HT1080 (cell line): ENCODE results near the gene PLGLB1. TPM values are rescaled to one million over a fixed set of nuclear protein-coding genes. Genes with fewer than 3 reads are reported as not detected.
"Not testable (repeated sequence)": the region's sequence is repeated elsewhere in the genome, so short reads cannot be mapped to it uniquely, and the experiment has no call there.

Experiments used
- DNase-seq: peaks from one replicate; pipeline ENCODE4 v3.0.0-alpha.2; 2015; ENCODE audit warnings: low read depth
- polyA plus RNA-seq, 2 experiments: library from polyadenylated mRNA; depleted of rRNA; stranded (reverse); fragments of >200 nt; gene quantifications; 2 replicates each; pipeline ENCODE4 v1.2.3, GENCODE V29; 2015
- small RNA-seq: library from RNA; depleted of rRNA; stranded (forward); fragments of <200 nt; gene quantifications from one replicate; pipeline ENCODE3, GENCODE V24; 2014
- total RNA-seq: library from RNA; depleted of rRNA; stranded (reverse); fragments of >200 nt; shearing (Covaris generic); gene quantifications from 2 replicates; pipeline ENCODE4 v1.2.3, GENCODE V29; 2014; rRNA removed

PLGLB1 gene
- total RNA-seq, result 0.17 TPM in 1 of 2 replicates, not detected in the other
- 0.22 TPM in 1 of 2 replicates, not detected in the other for polyA plus RNA-seq (2015; cell fraction: cytosol; rRNA removed)
- polyA plus RNA-seq (2015; cell fraction: nucleus; rRNA removed), result 0.24 and 1.6 TPM in 2 replicates

DNA sequence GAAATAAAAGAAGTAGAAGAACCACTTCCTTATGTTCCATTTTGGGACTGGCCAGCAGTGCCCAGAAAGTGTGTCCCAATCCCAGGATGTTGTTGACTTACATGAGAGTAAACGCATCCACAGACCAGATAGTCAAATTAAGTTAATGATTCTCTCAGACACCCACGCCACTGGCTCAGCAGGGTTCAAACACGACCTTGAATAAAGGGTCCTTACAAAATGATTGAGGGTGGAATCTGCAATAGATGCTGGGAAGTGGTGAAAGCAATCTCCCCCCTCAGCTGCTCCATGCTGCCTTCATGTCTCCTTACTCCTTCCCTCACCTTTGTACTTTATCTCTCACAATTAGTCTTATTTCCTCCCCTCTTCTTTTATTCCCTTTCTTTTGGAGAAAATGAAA, at the start of gene PLGLB1:
Gene PLGLB1, minus strand, starts transcription at position 101 of the 400 bp plus-strand sequence. Its CDS starts 61 bp downstream, at position 40.
- DNase-seq, result not testable (repeated sequence)

DNA sequence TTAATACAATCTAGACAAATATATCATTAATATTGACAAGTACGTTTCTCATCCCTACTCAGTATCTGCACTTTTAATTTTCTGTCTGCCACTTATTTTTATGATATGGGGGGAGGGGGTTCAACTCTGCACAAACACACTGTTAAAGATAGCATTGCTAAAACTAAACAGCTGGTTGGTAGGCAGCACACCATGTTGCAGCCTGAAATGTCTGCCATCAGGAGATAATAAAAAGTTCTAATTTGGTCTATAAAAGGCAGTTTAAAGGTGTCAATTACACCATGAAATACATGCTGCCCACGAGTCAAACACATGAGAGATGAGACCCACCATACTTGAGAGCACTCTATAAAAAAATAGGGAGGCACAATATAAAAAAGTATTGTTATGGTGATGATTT, 42.7 kb upstream of the PLGLB1 start:
- not testable (repeated sequence) for DNase-seq

DNA sequence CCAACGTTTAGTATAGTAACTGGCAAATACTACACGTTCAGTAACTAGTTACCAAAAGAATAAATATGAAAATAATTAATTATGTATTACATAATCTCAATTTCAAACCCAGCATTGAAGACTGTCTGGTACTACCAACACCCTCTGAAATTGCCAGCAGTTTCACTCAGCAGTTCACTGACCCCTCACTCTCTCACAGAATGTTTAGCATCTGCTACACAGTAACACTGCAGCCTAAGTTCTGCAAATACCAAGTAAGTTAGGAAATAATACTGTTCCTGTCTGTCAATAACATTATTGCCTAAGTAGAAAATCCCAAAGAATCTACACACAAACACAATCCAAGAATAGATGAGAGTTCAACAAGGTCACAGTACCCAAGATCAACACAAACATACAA, 41.8 kb upstream of the PLGLB1 start:
- DNase-seq, result not testable (repeated sequence)

DNA sequence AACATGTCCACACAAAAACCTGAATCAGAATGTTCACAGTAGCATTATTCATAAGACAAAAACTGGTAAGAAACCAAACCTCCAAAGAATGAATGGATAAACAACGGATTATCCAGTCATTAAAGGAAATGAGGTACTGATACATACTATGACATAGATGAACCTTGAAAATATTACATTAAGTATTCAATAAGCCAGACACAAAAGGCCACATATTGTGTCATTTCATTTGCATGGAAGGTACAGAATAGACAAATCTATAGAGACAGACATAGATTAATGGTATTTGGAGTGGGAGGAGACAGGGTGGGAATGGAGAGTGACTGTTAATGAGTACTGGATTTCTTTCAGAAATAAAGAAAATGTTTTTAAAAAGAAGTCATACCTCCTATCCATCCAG, 39.9 kb upstream of the PLGLB1 start:
- DNase-seq, result not testable (repeated sequence)

DNA sequence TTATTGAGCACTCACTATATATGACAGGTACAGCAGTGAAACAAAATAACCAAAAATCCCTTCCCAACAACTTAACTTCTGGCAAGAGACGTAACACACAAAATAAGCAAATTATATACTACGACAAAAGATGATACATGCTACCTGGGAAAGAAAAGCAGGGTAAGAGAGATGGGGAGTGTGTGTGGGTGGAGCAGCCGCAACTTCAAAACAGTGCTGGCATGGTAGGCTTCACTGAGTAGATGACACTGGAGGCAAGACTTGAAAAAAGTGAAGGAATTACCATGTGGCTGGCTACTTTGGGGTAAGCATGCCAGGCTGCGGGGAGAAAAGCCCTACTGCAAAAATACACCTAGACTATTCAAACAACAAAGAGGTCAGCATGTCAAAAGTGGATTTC, 36.0 kb upstream of the PLGLB1 start:
- not testable (repeated sequence) for DNase-seq

DNA sequence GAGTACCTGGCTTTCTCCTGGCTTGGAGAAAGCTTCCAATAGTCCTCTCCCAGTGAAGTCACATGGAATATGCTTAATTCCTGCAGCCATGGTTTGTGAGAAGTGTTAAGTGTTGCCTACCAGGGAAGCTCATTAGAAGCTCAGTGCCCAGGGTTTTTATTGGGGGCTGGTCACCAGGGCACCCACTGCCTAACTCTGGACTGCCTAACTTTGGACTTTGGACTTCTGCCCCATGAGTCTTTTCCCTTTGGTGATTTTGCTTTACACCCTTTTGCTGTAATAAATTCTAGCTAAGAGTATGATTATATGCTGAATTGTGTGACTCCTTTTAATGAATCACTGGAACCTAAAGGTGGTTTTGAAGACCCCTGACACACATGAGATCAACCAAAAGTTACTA, 35.2 kb upstream of the PLGLB1 start:
- not testable (repeated sequence) for DNase-seq

DNA sequence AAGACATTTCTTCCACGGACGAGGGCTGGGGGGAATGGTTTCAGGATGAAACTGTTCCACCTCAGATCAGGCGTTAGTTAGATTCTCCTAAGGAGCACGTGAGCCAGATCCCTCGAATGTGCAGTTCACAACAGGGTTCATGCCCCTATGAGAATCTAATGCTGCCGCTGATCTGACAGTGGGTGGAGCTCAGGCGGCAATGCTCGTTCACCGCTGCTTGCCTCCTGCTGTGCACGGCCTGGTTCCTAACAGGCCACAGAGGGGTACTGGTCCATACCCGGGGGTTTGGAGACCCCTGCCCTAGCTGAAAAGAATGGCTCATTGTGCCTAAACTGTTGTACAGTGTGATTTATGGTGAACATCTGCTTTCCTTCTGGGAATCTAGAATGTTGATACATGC, 34.8 kb upstream of the PLGLB1 start:
- DNase-seq, result not testable (repeated sequence)

DNA sequence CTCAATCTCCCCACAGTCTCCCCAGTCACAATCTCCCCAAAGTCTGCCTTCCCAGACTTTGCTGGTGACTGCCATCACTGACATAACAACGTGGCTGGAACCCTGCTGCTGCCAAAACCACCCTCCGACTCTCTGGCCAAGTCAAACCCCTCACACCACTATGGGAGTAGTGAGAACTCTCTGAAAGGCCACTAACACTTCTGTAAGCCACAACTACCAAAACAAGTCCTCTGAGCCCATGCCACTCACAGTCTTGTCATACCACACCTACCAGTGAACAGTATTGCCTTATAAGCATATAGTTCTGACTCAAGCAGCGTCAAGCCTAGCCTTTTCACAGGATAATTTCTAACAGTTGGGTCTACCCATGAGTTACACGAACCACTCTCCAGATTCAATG, 32.7 kb upstream of the PLGLB1 start:
- not testable (repeated sequence) for DNase-seq

DNA sequence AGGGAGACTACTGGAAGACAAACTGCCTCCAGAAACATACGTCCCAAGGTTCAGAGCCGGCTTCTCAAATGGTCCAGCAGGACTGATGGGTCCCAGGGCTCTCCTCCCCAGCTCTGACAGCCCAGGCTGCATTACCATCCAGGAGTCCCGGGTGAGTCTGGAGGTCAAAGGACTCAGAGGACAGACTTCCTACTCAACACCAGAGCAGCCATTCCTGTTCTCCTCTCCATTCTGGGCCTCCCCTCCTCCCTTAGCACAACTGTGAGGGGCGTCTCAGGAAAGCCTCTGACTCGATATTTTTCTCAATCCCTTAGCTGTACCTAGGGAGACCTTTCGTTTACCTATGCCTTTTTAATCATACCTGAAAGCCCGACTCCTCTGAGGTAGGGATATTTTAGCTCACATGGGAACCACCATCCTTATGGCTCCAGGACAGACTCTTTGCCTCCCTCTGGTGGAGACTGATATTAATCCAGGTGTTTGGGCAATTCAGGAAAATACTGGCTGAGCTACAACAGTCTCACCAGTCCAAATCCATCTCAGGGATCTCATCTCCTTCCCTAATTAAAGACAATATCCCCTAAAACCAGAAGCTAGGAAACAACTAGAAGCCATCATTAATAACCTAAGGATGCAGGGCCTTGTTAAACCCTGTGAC, 19.8 kb upstream of the PLGLB1 start:
- DNase-seq, result not testable (repeated sequence)

DNA sequence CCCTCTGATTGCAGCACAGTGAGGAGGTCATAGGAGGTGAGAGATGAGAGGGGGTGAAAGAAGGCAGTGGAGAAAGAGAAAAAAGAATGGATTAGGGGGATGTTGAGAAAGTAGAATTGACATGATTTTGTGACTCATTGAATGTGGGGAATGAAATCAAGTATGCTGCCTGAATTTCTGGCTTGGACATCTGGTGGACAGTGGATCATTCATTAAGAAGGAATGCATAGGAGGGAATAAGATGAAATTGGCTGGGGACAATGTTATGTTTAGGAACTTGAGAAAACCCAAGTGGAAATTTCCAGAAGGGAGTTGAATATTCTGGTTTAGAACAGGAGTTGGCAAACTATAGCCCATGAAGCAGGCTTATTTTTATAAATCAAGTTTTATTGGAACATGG, 7.0 kb upstream of the PLGLB1 start:
- not testable (repeated sequence) for DNase-seq

DNA sequence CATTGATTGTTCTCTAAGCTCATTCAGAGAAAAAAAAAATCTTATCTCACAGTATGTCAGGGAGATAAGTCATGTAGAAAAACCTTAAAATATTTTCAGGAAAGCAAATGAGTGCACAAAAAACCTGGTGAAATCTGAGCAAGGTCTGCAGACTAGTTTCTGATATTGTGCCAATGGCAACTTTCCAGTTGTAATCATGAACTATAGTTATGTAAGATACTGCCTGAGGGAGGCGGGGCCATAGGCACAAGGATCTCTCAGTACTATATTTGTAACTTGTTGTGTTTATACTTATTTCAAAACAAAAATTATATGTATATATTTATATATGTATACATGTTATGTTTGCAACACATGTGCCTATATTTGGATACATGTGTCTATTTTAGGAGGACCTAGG, 5.2 kb upstream of the PLGLB1 start:
- not testable (repeated sequence) for DNase-seq

DNA sequence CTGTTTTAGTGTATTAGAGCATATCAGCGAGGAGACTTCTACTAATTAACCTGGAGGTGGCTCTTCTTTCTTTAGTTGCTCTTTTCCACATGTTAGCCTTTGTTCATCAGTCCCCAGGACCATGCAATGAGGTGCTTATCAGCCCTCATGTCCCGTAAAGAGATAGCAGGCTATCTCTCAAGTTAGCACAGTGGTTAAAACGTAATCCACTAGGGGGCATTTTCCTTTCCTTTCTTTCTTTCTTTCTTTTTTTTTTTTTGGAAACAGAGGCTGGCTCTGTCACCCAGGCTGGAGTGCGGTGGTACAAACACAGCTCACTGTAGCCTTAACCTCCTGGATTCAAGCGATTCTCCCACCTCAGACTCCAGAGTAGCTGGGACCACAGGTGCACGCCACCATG, 4.3 kb upstream of the PLGLB1 start:
- not testable (repeated sequence) for DNase-seq

DNA sequence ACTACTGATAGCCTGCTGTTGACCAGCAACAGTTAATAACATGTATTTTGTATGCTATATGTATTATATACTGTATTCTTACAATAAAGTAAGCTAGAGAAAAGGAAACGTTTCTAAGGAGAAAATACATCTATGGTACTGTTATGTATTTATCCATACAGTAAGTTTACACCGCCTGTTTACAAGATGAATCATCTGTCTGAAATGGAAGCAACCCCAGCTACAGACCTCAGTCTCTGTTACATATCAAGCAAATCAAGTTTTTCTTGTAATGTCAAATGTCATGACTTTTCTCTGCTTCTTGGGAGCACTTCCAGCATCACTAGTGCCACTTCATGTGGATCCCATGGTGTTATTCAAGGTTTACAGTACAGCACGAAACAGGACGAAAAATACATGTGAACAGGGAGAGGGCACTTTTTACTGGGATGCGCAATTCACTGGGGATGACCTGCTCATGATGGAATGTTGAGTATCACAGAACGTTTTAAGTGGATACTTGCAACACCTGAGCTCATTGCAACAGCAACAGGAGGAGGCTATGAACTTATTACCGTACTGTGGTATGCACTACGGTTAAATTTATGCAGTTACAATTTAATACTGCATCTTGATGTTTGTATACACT, 2.5 kb upstream of the PLGLB1 start:
- not testable (repeated sequence) for DNase-seq

DNA sequence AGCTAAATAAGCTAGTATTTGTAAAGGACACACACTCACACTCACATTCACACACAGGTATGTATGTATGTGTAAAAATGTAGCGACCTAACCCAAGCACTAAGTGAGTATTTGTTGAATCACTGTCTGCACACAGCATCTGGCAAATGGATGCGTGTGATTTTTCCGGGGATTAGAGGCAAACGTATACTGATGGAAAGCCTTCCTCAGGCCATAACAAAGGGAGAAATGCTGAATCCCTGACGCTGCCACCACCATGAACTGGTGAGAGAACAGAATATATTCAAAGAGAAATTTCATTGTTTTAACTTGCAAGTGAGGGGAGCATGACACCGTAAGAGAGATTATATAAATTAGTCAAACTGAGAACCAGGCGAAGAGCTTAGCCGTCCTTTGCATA, 601 bp downstream of the PLGLB1 start:
- not testable (repeated sequence) for DNase-seq

DNA sequence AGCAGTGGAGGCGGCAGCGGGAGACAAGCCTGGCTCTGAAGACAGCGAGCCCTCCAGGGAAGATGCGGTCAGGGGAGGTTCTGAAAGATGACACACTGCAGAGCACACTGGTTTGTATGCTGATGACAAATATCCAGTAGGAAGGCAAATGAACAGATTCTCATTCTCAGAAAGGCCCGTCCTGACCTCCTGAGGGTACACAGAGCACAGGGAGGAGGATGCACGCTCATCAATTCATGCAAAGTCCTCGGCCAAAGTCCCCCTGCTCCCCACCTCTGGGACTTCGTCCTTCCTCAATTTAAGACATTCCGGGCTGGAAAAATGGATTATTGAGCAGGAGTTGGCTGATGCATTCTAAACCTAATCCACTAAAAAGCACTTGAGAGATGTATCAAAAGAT, 2.6 kb downstream of the PLGLB1 start:
- not testable (repeated sequence) for DNase-seq

DNA sequence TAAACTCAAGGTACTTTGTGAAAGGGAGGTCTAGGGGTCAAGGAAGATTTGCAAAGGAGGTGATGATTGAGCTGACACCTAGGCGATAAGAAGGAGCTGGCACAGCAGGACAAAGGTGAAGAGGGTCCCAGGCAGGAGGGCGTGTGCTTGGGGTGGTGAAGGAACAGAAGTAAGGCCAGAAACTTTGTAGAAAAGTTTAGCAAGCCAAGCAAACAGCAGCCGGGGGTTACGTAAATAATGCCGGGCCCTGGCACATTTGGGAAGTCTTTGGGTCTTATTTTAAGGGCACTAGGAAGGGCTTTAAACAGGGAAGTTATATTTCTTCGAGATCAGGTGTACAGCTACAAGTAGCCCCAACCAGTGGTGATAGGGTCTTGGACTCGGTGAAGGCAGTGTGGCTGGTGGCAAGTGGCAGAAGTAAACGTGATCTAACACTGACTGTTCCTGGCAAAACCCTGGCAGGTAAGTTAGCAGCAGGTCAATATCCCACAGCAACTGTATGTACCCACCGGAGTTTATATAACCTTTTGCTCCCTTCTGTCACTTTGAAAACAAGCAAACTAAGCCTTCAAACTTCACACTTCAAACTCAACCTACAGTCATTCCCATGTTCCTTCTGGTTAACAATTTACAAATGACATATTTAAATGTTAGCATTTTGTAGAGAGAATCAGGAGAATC, 7.0 kb downstream of the PLGLB1 start:
- DNase-seq, result not testable (repeated sequence)

DNA sequence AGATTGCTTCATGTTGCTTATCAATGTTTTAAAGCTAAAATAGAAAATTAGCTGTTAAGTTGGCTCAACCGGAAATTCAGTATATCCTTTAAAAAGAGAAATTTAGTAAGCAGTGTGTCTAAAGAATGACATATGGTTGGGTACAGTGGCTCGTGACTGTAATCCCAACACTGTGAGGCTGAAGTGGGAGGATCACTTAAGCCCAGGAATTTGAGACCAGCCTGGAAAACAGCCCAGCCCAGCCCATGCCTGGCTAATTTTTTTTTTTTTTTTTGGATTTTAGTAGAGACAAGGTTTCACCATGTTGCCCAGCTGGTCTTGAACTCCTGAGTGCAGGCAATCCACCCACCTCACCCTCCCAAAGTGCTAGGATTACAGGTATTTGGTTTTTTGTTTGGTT, 17.2 kb downstream of the PLGLB1 start:
- not testable (repeated sequence) for DNase-seq

Small RNA genes lying within 50 kb of the gene (small RNA-seq; reads per million reads assigned to genes)
- not detected for gene AC125232.1

Other genes with a start within 250 kb of the PLGLB1 start
- not detected in 2 replicates for gene CD8A, start 230.9 kb downstream of the PLGLB1 start, total RNA-seq
- gene CD8B, start 160.0 kb downstream of the PLGLB1 start, total RNA-seq, result not detected in 2 replicates
- 0.10 TPM in 1 of 2 replicates, not detected in the other for gene RGPD1, start 79.7 kb downstream of the PLGLB1 start, total RNA-seq